ENCODE data around the gene SEC14L2.

GRCh38 chr22:30365891-30366290 is 30.9 kb upstream of the SEC14L2 start:
- TF ChIP-seq CTCF (IDR thresholded peaks at IDR 0.05; ENCODE audit: low read depth, low read length) (no peak), POLR2A (IDR thresholded peaks at IDR 0.05; ENCODE audit: extremely low read depth, insufficient read length) (no peak), MYC (IDR thresholded peaks at IDR 0.05; ENCODE audit: low read depth, low read length) (no peak)
